SK-N-MC (cell line): ENCODE measurements around the gene PAX6.

Experiments used
- EZH2 ChIP-seq: fragments of 200-600 bp; sonication (generic); IDR thresholded peaks from one replicate; pipeline ENCODE4 v1.6.1; 2017; ENCODE audit warnings: antibody characterized with exemption
- FOXP2 ChIP-seq: optimal IDR thresholded peaks from 2 replicates; pipeline ENCODE3; 2011; ENCODE audit warnings: mild to moderate bottlenecking, moderate library complexity; ENCODE audit not compliant: insufficient read depth; ENCODE audit errors: extremely low read length, control extremely low read depth
- POLR2AphosphoS5 ChIP-seq: IDR thresholded peaks from 2 replicates; pipeline ENCODE4 v1.6.1; 2012; ENCODE audit warnings: mild to moderate bottlenecking, low read depth, low read length, borderline replicate concordance

- TF ChIP-seq POLR2AphosphoS5 (no peak), EZH2 (no peak), FOXP2 (no peak)
These were observed 10.5 kb downstream of the PAX6 start for GRCh38 chr11:31800398-31801265.
